22Rv1 (cell line): ENCODE results near the gene ERICH6.

ENCODE experiments used
- CTCF ChIP-seq: fragments of 450-650 bp; IDR thresholded peaks from 2 replicates; pipeline ENCODE4 v1.5.1; 2017; ENCODE audit warnings: mild to moderate bottlenecking
- ZFX ChIP-seq: fragments of 450-650 bp; IDR thresholded peaks from 2 replicates; pipeline ENCODE4 v1.6.1; 2017; ENCODE audit warnings: antibody characterized with exemption, borderline replicate concordance

DNA sequence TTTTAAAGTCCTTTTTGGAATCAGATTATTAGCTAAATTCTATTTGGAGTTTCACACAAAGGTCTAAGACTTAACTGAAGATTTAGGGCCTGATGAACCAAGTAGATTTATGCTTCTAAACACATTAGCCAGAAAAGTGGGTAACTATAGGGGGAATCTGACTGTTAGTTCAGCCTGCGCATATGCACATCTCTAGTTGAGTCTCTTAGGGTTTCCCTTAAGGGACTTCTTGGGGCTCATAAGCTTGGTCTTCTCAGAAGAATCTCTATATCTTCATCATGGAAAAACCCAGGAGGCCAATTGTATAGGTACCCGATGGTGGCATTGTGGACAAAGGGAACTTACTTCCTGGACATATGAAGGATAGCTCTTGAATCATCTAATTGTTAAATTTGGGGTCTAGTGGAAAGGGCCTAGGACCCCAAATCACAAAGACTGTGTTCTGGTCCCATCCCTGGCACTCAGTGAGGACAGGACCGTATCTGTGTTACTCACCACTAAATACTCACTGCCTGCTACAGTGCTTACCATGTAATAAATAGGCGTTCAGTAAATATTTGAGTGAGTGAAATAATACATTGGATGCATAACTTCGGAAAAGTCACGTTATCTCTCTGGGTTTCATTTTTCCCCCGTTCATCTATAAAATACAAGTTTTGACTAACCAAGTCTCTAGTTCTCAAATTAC, 83.6 kb downstream of the ERICH6 start:
- TF ChIP-seq CTCF (no peak), ZFX (no peak)
